GM18951 (cell line): ENCODE results near the gene OSBPL5.

ENCODE experiments used
- POLR2A ChIP-seq: IDR thresholded peaks from 4 replicates; pipeline ENCODE4 v1.6.1; 2011; ENCODE audit warnings: mild to moderate bottlenecking; ENCODE audit not compliant: insufficient read length, insufficient read depth; ENCODE audit errors: extremely low read depth
- in situ Hi-C: fragments of 300-500 bp; cut with MboI; formaldehyde crosslinking; loops from one replicate; pipeline ENCODE4 v1.12.0; 2022; ENCODE audit warnings: low sequenced_read_pairs, mixed read lengths, inconsistent platforms; ENCODE audit not compliant: unreplicated experiment

Gene OSBPL5

DNA sequence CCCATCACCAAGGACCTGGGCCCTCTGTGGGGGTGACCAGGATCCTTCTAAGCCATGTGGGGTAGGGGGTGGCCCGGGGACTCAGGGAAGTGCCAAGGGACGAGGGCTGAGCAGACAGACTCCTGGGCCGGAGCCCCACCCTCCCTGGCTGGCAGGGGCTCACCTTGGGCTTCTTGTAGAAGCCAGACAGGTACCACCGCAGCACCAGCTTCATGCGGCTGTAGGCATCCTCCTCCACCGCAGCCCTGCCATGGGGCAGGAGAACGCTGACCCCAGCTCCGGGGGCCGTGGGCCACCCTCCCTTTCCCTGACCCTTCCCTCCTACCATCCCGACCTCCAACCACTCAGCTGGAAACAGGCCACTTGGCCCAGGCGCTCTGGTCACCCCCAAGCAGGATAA, 62.0 kb downstream of the OSBPL5 start:
- no peak for TF ChIP-seq POLR2A
- in situ Hi-C loops: no loop called here

DNA sequence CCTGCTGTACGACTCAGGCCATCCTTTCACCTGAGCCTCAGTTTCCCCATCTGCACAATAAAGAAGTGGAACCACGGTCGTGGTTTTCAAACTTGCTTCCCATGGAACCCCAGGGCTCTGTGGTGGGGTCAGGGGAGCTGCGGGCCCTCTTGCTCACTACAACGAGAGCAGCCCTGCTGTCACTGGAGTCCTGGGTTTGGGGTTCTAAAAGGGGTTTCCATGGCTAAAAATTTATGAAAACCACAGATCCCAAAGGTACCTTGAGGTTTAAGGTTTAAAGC, 62.5 kb downstream of the OSBPL5 start:
- TF ChIP-seq POLR2A: no peak
- in situ Hi-C loops: no loop called here

DNA sequence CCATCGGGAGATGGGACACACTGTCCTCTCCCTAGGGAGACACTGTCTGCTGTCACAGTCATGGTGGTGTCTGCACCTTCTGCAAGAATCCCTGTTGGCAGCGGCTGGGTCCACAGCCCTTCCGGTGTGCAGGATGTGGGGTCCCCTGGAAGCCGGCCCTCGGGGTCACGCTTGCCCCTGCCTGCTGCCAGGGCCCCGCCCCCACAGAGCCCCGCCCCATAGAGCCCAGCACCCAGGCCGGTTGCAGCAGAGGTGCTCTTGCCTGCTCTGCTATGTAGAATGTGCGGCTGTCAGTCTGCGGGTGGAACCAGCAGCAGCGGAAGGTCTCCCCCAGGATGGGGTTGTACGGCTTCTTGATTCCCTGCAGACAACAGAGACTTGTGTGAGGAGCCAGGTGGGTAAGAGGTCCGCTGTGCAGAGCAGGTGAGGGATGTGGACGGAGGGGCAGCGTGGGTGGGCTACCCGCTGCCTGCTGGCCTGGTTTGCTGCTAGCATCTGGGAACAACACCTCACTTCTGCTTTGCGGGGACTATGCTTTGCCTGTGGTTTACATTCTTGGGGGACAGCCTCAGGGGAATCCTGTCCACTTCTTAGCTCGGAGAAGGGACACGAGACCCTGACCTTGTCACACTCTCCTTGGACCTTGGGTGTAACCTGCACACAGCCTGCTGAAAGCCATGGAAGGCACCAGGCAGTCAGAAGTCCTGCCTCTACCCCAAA, 63.0 kb downstream of the OSBPL5 start:
- in situ Hi-C loops: no loop called here
- TF ChIP-seq POLR2A: no peak

DNA sequence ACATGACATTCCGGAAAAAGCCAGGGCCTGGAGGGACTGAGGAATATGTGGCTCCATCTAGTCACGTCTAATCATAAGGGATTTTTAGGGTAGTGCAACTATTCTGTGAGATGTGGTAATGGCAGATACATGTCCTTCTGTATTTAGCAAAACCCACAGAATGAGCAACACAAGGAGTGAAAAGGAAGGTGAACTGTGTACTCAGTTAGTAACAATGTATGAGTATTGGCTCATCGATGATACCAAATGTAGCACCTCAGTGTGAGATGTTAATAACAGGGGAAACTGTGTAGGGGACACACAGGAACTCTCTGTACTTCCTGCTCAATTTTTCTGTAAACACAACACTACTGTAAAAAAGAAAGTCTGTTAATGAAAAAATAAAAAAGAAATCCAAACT, 65.9 kb downstream of the OSBPL5 start:
- in situ Hi-C loops: no loop called here
- TF ChIP-seq POLR2A: no peak

DNA sequence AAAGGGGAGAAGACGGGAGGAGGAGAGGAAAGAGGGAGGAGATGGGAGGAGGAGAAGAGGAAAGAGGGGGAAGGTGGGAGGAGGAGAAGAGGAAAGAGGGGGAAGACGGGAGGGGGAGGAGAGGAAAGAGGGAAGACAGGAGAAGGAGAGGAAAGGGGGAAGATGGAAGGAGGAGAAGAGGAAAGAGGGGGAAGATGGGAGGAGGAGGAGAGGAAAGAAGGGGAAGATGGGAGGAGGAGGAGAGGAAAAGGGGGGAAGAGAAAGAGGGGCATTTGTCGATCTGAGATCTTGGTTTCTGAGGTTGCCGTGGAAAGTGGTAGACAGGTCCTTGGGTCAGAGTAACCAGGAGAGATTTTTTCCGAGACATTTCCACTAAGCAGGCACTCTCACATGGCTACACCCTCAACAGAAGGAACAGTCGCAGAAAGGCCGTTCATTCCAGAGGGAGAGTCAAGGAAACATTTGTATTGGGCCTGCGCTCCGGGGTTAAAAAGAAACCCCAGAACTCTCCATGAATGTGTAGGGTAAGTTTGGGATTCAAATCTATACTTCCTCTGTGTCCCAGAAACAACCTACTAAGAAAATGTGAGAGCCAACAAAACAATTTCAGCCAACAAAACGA, 68.1 kb downstream of the OSBPL5 start:
- in situ Hi-C loops: no loop called here
- TF ChIP-seq POLR2A: no peak

DNA sequence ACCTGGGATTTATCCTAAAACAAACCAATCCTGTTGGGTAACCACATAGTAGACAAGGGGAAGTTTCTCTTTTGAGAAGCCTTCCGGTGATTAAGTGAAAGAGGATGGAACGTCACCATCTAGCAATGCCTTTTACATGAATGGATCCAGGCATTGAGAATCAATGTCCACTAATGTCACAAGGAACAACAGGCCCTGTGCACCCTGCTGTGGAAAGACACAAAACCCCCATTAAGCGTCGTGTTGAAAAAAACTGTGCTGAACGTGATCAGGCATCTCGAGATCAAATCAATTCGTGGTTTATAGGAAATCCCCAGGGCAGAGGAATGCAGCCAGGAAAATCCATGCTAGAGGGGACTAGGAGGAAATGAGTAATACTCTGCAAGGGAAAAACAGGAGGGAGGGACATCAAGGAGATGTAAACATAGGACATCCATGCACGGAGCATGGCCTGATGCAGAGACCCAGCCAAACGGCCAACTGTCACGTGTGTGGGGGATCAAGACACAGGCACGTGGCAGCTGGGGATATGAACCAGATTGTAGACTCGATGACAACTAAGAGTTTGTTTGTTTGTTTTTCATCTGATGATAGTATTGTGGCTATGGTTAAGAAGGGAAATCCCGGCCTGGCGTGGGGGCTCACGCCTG, 69.3 kb downstream of the OSBPL5 start:
- in situ Hi-C loops: no loop called here
- TF ChIP-seq POLR2A: no peak

DNA sequence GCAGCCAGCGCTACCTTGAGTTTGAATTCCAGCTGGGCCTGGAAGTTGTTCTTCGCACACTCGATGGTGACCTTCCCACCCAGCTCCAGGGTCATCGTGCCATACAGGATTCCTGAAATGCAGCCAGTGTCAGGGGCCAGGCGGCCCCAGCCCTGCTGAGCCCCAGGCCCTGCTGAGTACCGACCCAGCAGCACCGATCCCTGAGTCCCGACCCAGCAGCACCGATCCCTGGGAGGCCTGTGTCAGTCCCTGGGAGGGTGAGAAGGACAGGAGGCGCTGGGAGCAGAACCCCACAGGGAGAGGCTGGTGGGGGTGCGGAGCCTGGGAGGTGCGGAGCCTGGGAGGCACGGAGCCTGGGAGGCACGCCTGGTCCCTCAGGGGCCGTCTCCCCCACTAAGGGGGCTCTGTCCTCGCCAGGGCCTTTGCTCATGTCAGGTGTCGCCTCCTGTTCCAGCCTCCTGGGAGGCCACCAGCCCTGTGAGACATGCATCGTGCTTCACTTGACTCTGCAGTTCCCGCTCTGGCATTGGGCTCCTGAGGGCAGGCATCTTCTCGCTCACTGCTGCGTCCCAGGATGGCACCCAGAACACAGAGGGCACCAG, 70.8 kb downstream of the OSBPL5 start:
- in situ Hi-C loops: no loop called here

DNA sequence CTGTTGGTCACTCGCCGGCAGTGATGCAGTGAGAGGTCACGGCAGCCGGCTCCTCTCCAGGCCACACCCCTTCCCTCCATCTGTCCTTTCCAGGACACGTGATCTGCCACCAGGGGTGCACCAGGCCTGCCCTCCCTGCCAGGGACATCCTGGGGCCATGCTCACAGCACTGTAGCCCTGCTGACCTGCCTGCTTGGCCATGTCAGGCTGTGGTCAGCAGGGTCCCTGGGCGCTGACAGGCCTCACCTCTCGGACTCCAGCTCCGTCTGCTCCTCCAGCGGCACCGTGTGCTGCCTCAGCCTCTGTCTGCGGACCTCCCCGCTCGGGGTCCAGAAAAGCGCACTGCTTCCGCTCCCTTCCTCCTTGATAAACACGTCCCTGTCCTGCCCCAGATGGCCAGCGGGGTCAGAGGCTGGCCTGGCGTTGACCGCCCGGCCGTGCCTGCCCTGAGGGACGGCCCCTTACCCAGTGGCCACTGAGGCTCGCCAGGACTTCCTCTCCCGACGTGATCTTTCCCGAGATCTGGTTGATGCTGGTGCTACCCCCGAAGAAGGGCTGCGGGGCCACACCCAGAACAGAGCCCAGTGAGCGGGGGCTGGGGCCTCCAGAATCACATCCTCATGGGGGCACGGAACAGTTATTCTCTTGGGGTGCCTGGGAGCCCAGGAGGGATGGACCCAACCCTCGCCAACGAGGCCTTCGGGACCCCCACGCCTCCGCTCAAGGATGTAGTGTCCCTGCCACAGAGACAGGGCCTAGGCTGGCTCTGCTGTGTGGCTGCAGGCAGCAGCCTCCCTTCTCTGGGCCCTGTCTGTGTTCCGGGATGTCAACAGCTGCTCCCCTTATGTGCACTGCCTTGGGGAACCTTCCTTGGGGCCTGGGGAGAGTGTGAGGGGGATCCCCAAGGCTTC, 71.6 kb downstream of the OSBPL5 start:
- no peak for TF ChIP-seq POLR2A
- in situ Hi-C loops: no loop called here

More for the DNA sequence above, 70.8 kb downstream of the OSBPL5 start:
- no peak for TF ChIP-seq POLR2A

DNA sequence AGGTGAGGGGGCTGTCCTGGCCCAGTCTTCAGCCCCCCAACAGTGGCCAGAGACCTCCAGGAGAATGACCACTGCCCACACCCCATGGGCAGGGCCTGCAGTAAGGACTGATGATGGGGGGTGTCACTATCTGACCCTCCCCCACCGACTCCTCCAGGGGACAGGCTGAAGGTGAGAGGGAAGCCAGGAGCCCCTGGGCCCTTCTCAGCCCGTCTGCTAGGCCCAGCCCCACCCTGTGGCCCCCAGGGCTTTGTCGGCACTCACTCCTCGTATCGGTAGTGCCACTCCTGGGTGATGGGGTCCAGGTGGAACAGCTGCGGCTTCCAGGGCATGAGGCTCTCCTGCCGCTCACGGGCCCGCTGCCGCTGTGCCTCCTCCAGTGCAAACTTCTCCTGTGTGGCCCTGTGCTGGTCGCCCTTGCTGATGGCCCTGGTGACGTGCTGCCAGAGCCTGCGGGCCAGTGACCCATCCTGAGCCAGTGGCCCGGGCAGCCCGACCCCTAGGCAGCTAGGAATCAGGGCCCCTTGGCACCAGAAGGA, 72.4 kb downstream of the OSBPL5 start:
- in situ Hi-C loops: no loop called here

DNA sequence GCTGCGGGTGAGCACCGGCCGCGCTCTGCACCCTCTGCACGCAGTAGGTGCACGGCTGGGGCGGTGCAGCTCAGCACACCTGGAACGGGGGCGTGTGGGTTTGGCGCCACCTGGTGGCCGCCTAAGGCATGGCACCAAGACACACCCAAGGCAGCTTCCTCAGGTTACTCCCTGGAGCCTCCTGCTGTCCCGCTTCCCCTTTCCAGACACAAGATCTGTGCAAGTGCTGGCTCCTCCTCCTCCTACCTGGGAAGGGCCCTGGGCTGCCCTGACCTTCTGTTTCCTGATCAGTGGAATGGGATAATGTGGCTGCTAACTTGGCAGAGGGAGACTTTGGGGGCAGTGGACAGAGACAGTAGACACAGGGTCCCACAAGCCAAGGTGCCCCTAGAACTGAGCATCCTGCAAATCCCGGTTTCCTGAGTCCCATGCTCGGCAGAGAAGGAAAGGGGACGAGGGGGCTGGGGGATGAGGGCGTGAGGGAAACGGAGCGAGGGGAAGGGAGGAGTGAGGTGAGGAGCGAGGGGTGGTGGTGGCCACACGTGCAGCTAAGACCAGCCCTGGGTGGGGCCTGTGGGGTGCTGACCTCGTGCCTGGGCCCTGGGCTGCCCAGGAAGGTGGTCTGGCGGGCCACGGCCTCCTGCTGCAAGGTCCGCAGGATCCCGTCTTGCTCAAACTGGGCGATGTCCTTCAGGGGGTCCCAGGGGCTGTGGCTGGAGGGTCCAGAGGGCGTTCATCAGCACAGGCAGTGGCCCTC, 73.1 kb downstream of the OSBPL5 start:
- no peak for TF ChIP-seq POLR2A

More for the DNA sequence above, 72.4 kb downstream of the OSBPL5 start:
- TF ChIP-seq POLR2A: no peak

DNA sequence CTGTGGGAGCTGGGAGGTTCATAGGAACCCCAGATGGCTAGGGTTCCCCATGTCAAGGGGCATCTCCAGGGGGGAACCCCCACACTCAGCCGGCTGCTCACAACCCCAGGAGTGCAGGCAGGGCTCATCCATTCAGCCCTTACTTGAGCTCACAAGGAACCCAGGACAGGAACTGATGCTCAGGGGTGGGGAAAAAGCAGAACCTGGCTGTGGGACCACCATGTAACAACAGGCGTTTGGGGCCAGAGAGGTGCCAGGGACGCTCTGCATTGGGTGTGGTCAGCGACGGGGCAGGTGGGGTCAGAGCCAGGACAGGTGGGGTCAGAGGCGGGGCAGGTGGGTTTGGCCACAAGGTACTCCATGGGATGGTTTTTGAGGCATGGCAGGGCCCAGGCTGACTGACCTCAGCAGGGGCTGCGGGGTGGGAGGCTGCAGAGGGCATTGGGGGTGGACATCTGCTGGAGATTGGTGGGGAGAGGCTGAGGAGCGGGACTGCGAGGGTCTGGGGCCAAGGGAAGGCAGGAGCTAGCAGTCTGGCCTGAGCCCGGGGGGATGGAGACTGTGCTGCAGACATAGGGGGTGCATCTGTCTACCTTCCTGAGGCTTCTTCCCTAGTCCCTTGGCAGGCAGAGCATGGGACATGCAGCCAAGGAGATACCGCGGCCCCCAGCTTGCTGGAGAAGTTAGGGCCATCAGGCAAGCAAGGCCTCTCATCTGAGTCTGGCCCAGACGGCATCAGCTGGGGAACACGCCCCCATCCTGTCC, 73.8 kb downstream of the OSBPL5 start:
- TF ChIP-seq POLR2A: no peak
- in situ Hi-C loops: no loop called here

More for the DNA sequence above, 73.1 kb downstream of the OSBPL5 start:
- in situ Hi-C loops: no loop called here
